K562 (cell line): Measurements from ENCODE around the gene TRIM27. TPM values are rescaled to one million over a fixed set of nuclear protein-coding genes. Genes with fewer than 3 reads are reported as not detected.

Experiments
- ATF6 ChIP-seq: sonication (generic); formaldehyde crosslinking; IDR thresholded peaks from 2 replicates; pipeline ENCODE4 v1.4.0; 2020; ENCODE audit warnings: mild to moderate bottlenecking, missing genetic modification reagents
- GTF3C2 ChIP-seq: IDR thresholded peaks from 3 replicates; pipeline ENCODE4 v1.6.1; 2011; ENCODE audit warnings: borderline replicate concordance, mild to moderate bottlenecking, moderate library complexity; ENCODE audit not compliant: insufficient read length; ENCODE audit errors: extremely low read depth
- HDAC6 ChIP-seq: IDR thresholded peaks from 2 replicates; pipeline ENCODE4 v1.6.1; 2012; ENCODE audit warnings: low read depth, mild to moderate bottlenecking, control low read depth, inconsistent platforms, low read length, moderate library complexity
- HDGF ChIP-seq: fragments of 450-650 bp; IDR thresholded peaks from 2 replicates; pipeline ENCODE4 v1.6.1; 2016
- KAT2B ChIP-seq: IDR thresholded peaks from one replicate; pipeline ENCODE4 v1.6.1; 2012; ENCODE audit warnings: low read depth, mild to moderate bottlenecking, control low read depth, inconsistent platforms, low read length, moderate library complexity
- KHSRP ChIP-seq: fragments of 450-650 bp; IDR thresholded peaks from 2 replicates; pipeline ENCODE4 v1.6.1; 2017
- NCOA2 ChIP-seq, 2 experiments: fragments of 450-650 bp; IDR thresholded peaks; 2 replicates each; pipeline ENCODE4 v1.6.1; 2018; ENCODE audit warnings: mild to moderate bottlenecking in 2 of 2, moderate library complexity in 1 of 2; ENCODE audit not compliant: partially characterized antibody in 2 of 2
- RNF2 ChIP-seq: sonication (generic); IDR thresholded peaks from 2 replicates; pipeline ENCODE4 v1.6.1; 2016
- SFPQ ChIP-seq: fragments of 200-400 bp; formaldehyde crosslinking; IDR thresholded peaks from 2 replicates; pipeline ENCODE4 v1.6.1; 2017; ENCODE audit warnings: mild to moderate bottlenecking, low read depth, low read length, moderate library complexity
- SMAD1 ChIP-seq: fragments of 150-350 bp; IDR thresholded peaks from 2 replicates; pipeline ENCODE4 v1.6.1; 2014; ENCODE audit warnings: low read length, low read depth; ENCODE audit not compliant: partially characterized antibody
- SRSF3 ChIP-seq: fragments of 200-400 bp; formaldehyde crosslinking; IDR thresholded peaks from 2 replicates; pipeline ENCODE4 v1.6.1; 2016; ENCODE audit warnings: mild to moderate bottlenecking, low read length, moderate library complexity; ENCODE audit not compliant: insufficient read depth
- ZNF124 ChIP-seq: sonication (generic); formaldehyde crosslinking; IDR thresholded peaks from 2 replicates; pipeline ENCODE4 v1.8.1; 2022; ENCODE audit warnings: missing genetic modification reagents
- ZNF165 ChIP-seq: fragments of 250-450 bp; sonication (Bioruptor Pico); IDR thresholded peaks from 2 replicates; pipeline ENCODE4 v1.4.0; 2020; ENCODE audit warnings: borderline replicate concordance
- ZNF239 ChIP-seq: fragments of 250-450 bp; sonication (Bioruptor Pico); IDR thresholded peaks from 2 replicates; pipeline ENCODE4 v1.4.0; 2020; ENCODE audit warnings: mild to moderate bottlenecking
- polyA plus RNA-seq, 8 experiments: library from polyadenylated mRNA; depleted of rRNA in 4 of 8; stranded (reverse) in 5 of 8; unstranded in 3 of 8; fragments of >200 nt; fragmentation: Nextera tagmentation in 2 of 8; fragmentation: Illumina TruSeq in 1 of 8; extraction: Ambion mirVana in 2 of 8; extraction: Trizol in 1 of 8; gene quantifications; 2 replicates each; pipeline versions ENCODE4 v1.2.1 to v1.2.3, GENCODE V29; 2011 to 2014; ENCODE audit warnings: inconsistent platforms in 1 of 8, missing spikeins in 1 of 8
- total RNA-seq, 7 experiments: library from RNA; depleted of rRNA in 6 of 7; stranded (reverse); fragments of >200 nt in 6 of 7; fragmentation: Illumina TruSeq in 2 of 7; extraction: Trizol in 2 of 7; gene quantifications; 2 replicates each; pipeline versions ENCODE4 v1.2.1 to v1.2.3, GENCODE V29; 2011 to 2021; ENCODE audit warnings: low replicate concordance in 1 of 7
- TF ChIP-seq, protein P1 (sequence below): fragments of 250-450 bp; sonication (Bioruptor Pico); IDR thresholded peaks from 2 replicates; pipeline ENCODE4 v1.8.0; 2021; ENCODE audit warnings: mild to moderate bottlenecking, moderate library complexity
- TF ChIP-seq, protein P2 (sequence below): fragments of 450-650 bp; IDR thresholded peaks from 2 replicates; pipeline ENCODE4 v1.6.1; 2018; ENCODE audit not compliant: partially characterized antibody

Gene TRIM27
- total and polyA plus RNA-seq, 9 of the 15 experiments (the other 6 are each of a cell fraction or from before 2014, with no cell fraction given): 37.7 to 235 (median 122) TPM

DNA sequence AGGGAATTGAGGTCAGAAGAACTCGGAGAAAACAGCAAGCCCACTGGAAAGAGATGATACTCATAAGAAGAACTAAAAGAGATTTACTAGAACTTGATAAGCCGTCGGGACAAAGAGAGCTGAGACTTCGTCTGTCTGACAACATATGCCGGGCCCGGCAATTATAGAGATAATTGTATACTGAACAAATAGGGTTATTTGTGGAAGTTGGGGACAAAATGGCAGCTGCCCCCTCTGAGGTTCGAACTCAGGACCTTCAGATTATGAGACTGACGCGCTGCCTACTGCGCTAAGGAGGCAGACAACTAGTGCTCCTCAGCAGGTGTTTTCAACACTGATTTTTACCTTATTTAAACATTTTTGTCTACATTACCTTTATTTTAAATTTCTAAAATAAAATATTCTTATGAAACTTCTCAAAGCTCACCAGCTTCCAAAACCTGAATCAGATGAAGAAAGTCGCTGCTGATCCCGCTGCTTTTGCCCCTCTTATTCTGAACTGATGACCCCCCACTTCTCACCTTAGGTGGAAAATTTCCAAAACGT, 29.3 kb upstream of the TRIM27 start (continued):
- TF ChIP-seq HDGF (no peak), RNF2 (peak; percentile 60; the same call in 1 of the 2 replicates), ZNF239 (CRISPR knock-in tag) (0 out of 2 replicates have a peak, but pooled peaks have one; percentile 13), KHSRP (no peak), KAT2B (no peak), SFPQ (no peak), SRSF3 (no peak), ATF6 (no peak), ZNF124 (CRISPR knock-in tag) (no peak), NCOA2 (IDR thresholded peaks at IDR 0.05; ENCODE audit: partially characterized antibody in 2 of 2) (peak in 1 of 2 experiments; percentile 89), GTF3C2 (peak; percentile 98), SMAD1 (no peak), ZNF165 (CRISPR knock-in tag) (no peak), HDAC6 (peak; percentile 42; the same call in 1 of the 2 replicates)
- TF ChIP-seq, protein P1, sequence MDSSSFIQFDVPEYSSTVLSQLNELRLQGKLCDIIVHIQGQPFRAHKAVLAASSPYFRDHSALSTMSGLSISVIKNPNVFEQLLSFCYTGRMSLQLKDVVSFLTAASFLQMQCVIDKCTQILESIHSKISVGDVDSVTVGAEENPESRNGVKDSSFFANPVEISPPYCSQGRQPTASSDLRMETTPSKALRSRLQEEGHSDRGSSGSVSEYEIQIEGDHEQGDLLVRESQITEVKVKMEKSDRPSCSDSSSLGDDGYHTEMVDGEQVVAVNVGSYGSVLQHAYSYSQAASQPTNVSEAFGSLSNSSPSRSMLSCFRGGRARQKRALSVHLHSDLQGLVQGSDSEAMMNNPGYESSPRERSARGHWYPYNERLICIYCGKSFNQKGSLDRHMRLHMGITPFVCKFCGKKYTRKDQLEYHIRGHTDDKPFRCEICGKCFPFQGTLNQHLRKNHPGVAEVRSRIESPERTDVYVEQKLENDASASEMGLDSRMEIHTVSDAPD (CRISPR knock-in tag): no peak
- TF ChIP-seq, protein P2, sequence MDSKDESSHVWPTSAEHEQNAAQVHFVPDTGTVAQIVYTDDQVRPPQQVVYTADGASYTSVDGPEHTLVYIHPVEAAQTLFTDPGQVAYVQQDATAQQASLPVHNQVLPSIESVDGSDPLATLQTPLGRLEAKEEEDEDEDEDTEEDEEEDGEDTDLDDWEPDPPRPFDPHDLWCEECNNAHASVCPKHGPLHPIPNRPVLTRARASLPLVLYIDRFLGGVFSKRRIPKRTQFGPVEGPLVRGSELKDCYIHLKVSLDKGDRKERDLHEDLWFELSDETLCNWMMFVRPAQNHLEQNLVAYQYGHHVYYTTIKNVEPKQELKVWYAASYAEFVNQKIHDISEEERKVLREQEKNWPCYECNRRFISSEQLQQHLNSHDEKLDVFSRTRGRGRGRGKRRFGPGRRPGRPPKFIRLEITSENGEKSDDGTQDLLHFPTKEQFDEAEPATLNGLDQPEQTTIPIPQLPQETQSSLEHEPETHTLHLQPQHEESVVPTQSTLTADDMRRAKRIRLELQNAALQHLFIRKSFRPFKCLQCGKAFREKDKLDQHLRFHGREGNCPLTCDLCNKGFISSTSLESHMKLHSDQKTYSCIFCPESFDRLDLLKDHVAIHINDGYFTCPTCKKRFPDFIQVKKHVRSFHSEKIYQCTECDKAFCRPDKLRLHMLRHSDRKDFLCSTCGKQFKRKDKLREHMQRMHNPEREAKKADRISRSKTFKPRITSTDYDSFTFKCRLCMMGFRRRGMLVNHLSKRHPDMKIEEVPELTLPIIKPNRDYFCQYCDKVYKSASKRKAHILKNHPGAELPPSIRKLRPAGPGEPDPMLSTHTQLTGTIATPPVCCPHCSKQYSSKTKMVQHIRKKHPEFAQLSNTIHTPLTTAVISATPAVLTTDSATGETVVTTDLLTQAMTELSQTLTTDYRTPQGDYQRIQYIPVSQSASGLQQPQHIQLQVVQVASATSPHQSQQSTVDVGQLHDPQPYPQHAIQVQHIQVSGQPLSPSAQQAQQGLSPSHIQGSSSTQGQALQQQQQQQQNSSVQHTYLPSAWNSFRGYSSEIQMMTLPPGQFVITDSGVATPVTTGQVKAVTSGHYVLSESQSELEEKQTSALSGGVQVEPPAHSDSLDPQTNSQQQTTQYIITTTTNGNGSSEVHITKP: no peak
